Transverse colon (tissue), 4 donors: ENCODE measurements around the gene C12orf42. TPM values are rescaled to one million over a fixed set of nuclear protein-coding genes. Genes with fewer than 3 reads are reported as not detected.

Experiments
- DNase-seq: peaks from one replicate; pipeline ENCODE4 v3.0.0-alpha.2; 2019
- H3K27ac ChIP-seq, 4 donors: fragments of 200-600 bp; sonication (generic); 2 replicates each; pipeline ENCODE4 v1.5.1; 2016 to 2018; ENCODE audit warnings: inconsistent platforms in 4 of 4
- H3K27me3 ChIP-seq: fragments of 200-600 bp; sonication (generic); 2 replicates; pipeline ENCODE4 v1.5.1; 2017; ENCODE audit warnings: inconsistent platforms
- H3K36me3 ChIP-seq, 4 donors: fragments of 200-600 bp; sonication (generic); 2 replicates each; pipeline ENCODE4 v1.5.1; 2017 to 2019; ENCODE audit warnings: inconsistent platforms in 4 of 4
- H3K4me1 ChIP-seq, 4 donors: fragments of 200-600 bp; sonication (generic); 2 replicates each; pipeline ENCODE4 v1.5.1; 2017 to 2020; ENCODE audit warnings: inconsistent platforms in 4 of 4
- H3K4me3 ChIP-seq, 4 donors: fragments of 200-600 bp; sonication (generic); 1 replicate in 1 of 4; 2 replicates in 3 of 4; pipeline versions ENCODE4 v1.5.1 to v1.6.1; 2017 to 2019; ENCODE audit warnings: inconsistent platforms in 4 of 4
- H3K9me3 ChIP-seq, 2 donors: fragments of 200-600 bp; sonication (generic); 2 replicates each; pipeline ENCODE4 v1.5.1; 2017 to 2019; ENCODE audit warnings: inconsistent platforms in 2 of 2
- CTCF ChIP-seq, 5 experiments: fragments of 200-600 bp in 3 of 5; fragments of 450-650 bp in 2 of 5; sonication (generic) in 3 of 5; IDR thresholded peaks; 1 replicate in 2 of 5; 2 replicates in 3 of 5; pipeline ENCODE4 v1.5.1; 2016 to 2017; ENCODE audit warnings: antibody characterized with exemption in 5 of 5, inconsistent platforms in 3 of 5, mild to moderate bottlenecking in 2 of 5, moderate library complexity in 1 of 5
- EP300 ChIP-seq: sonication (generic); formaldehyde crosslinking; IDR thresholded peaks from one replicate; pipeline ENCODE4 v1.6.1; 2017; ENCODE audit warnings: antibody characterized with exemption, low read depth
- POLR2A ChIP-seq: fragments of 450-650 bp; IDR thresholded peaks from one replicate; pipeline ENCODE4 v1.6.1; 2016; ENCODE audit warnings: antibody characterized with exemption, mild to moderate bottlenecking, moderate library complexity
- POLR2AphosphoS5 ChIP-seq, 3 donors: sonication (generic); formaldehyde crosslinking; IDR thresholded peaks; one replicate each; pipeline ENCODE4 v1.6.1; 2016; ENCODE audit warnings: antibody characterized with exemption in 3 of 3
- WGBS, 2 donors: methylation state at CpG; one replicate each; pipeline ENCODE4 v1.1.5; 2018; ENCODE audit warnings: low coverage in 1 of 2; 5-methylcytosine and 5-hydroxymethylcytosine counted together
- in situ Hi-C, 4 donors: fragments of 200-750 bp; cut with MboI; loops; one replicate each; pipeline versions ENCODE4 v1.15.0 to v1.15.1; 2017; ENCODE audit warnings: low sequenced_read_pairs in 3 of 4, low pct_ligation_motif_present in 1 of 4, low pct_unique_long_range_greater_than_20kb in 1 of 4
- intact Hi-C: fragments of 100-400 bp; cut with DNase I; formaldehyde crosslinking; loops from one replicate; pipeline ENCODE4 v1.15.1; 2023; ENCODE audit warnings: low total_unique reads
- total RNA-seq, 4 donors: library from RNA; depleted of rRNA; stranded (reverse); fragments of >200 nt; gene quantifications; one replicate each; pipeline ENCODE4 v1.1.0, GENCODE V29; 2016

The C12orf42 gene
- total RNA-seq, 4 donors from 2014 or later = 0.79 to 43.4 TPM; not detected in 2

DNA sequence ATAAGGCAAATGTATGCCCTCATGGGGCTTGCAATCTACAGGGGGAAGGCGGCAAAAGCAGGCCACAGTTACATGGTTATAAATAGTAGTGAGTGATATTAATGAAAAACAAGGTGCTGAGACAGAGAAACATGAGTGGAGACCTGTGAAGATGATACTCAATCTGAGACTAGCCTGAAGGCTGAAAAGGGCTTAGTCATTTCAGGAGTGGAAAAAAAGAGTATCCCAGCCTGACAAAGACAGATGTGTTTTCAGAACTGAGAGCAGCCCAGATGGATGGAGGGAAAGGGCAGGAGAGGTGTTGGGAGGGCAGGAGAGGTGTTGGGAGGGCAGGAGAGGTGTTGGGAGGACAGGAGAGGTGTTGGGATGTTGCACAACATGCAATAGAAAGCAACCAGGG is 181.9 kb downstream of the C12orf42 start:
- no peaks in the 10 kb centered on the region for H3K9me3 ChIP-seq
- no peaks in the 10 kb centered on the region for H3K36me3 ChIP-seq
- H3K27ac ChIP-seq = no peak overlapping the region
- H3K4me1 ChIP-seq = no peaks in the 10 kb centered on the region
- no peaks in the 10 kb centered on the region for H3K27me3 ChIP-seq
- WGBS, 2 donors = 67 to 77% methylated on average over 1 of the region's 1 CpG
- no peak for DNase-seq
- TF ChIP-seq POLR2A = no peak
- no peak for TF ChIP-seq POLR2AphosphoS5 (IDR thresholded peaks at IDR 0.05)
- no peak for TF ChIP-seq EP300
- no peak for TF ChIP-seq CTCF (IDR thresholded peaks at IDR 0.05)
- intact Hi-C loops = no loop called here
- in situ Hi-C loops = no loop called here
- no peak overlapping the region for H3K4me3 ChIP-seq

GRCh38 chr12:103312742-103313354 is 182.9 kb downstream of the C12orf42 start:
- in situ Hi-C loops = no loop called here
- Histone ChIP-seq H3K27ac (no peak overlapping the region), H3K36me3 (no peaks in the 10 kb centered on the region), H3K9me3 (no peaks in the 10 kb centered on the region), H3K4me3 (no peak overlapping the region), H3K4me1 (no peaks in the 10 kb centered on the region), H3K27me3 (no peaks in the 10 kb centered on the region)
- intact Hi-C loops = no loop called here
- DNase-seq = no peak
- WGBS, 2 donors = 92 to 94% methylated on average over 3 of the region's 3 CpGs
- no peak for TF ChIP-seq EP300
- TF ChIP-seq POLR2A = no peak
- no peak for TF ChIP-seq POLR2AphosphoS5 (IDR thresholded peaks at IDR 0.05)
- no peak for TF ChIP-seq CTCF (IDR thresholded peaks at IDR 0.05)

GRCh38 chr12:103310546-103311270 is 185.1 kb downstream of the C12orf42 start:
- Histone ChIP-seq H3K9me3 (no peaks in the 10 kb centered on the region), H3K27ac (no peak overlapping the region), H3K36me3 (no peaks in the 10 kb centered on the region), H3K4me3 (no peak overlapping the region), H3K27me3 (no peaks in the 10 kb centered on the region), H3K4me1 (no peaks in the 10 kb centered on the region)
- intact Hi-C loops (no loop called here), in situ Hi-C loops (no loop called here)
- no peak for DNase-seq
- WGBS, 2 donors = 77 to 78% methylated on average over 5 of the region's 5 CpGs
- TF ChIP-seq POLR2AphosphoS5 (IDR thresholded peaks at IDR 0.05) = no peak
- TF ChIP-seq POLR2A = no peak
- no peak for TF ChIP-seq CTCF (IDR thresholded peaks at IDR 0.05)
- no peak for TF ChIP-seq EP300

GRCh38 chr12:103308396-103308795 is 187.4 kb downstream of the C12orf42 start:
- no peaks in the 10 kb centered on the region for H3K9me3 ChIP-seq
- H3K4me1 ChIP-seq = no peaks in the 10 kb centered on the region
- DNase-seq = no peak
- intact Hi-C loops (no loop called here), in situ Hi-C loops (no loop called here)
- TF ChIP-seq POLR2A = no peak
- TF ChIP-seq CTCF (IDR thresholded peaks at IDR 0.05) = no peak
- no peak for TF ChIP-seq POLR2AphosphoS5 (IDR thresholded peaks at IDR 0.05)
- TF ChIP-seq EP300 = no peak
- no peak overlapping the region for H3K27ac ChIP-seq
- no peaks in the 10 kb centered on the region for H3K27me3 ChIP-seq
- H3K36me3 ChIP-seq = no peaks in the 10 kb centered on the region
- WGBS, 2 donors = 75 to 81% methylated on average over 1 of the region's 1 CpG
- no peak overlapping the region for H3K4me3 ChIP-seq
